Left colon (tissue), 2 donors: ENCODE results near the gene IL12B. TPM values are rescaled to one million over a fixed set of nuclear protein-coding genes. Genes with fewer than 3 reads are reported as not detected.

Experiments used
- ATAC-seq: fragments of 200-7000 bp; cut with Tn5 transposase; one replicate; pipeline ENCODE4 v1.9.1; 2020; ENCODE audit warnings: mild to moderate bottlenecking, moderate library complexity
- DNase-seq, 2 donors: peaks; one replicate each; pipeline ENCODE4 v3.0.0-alpha.2; 2020
- intact Hi-C, 2 donors: fragments of 100-400 bp; cut with DNase I in 1 of 2; cut with micrococcal nuclease in 1 of 2; formaldehyde crosslinking; loops; one replicate each; pipeline versions ENCODE4 v1.11.2 to v1.14.0; 2022; cut with DNase I, micrococcal nuclease
- total RNA-seq, 2 donors: library from RNA; stranded (reverse); fragmentation: NEBNext Ultra II Directional; extraction: Animal tissue kit (Norgen Biotek cat#: 25700); gene quantifications; one replicate each; pipeline ENCODE4 v1.2.1, GENCODE V29; 2021
- donor health status: DM: no; HTN: no; CAD: no.
- donor health status: DM: yes; HTN: yes; CAD: no.

Gene IL12B
- total RNA-seq, 2 donors from 2014 or later = not detected

DNA sequence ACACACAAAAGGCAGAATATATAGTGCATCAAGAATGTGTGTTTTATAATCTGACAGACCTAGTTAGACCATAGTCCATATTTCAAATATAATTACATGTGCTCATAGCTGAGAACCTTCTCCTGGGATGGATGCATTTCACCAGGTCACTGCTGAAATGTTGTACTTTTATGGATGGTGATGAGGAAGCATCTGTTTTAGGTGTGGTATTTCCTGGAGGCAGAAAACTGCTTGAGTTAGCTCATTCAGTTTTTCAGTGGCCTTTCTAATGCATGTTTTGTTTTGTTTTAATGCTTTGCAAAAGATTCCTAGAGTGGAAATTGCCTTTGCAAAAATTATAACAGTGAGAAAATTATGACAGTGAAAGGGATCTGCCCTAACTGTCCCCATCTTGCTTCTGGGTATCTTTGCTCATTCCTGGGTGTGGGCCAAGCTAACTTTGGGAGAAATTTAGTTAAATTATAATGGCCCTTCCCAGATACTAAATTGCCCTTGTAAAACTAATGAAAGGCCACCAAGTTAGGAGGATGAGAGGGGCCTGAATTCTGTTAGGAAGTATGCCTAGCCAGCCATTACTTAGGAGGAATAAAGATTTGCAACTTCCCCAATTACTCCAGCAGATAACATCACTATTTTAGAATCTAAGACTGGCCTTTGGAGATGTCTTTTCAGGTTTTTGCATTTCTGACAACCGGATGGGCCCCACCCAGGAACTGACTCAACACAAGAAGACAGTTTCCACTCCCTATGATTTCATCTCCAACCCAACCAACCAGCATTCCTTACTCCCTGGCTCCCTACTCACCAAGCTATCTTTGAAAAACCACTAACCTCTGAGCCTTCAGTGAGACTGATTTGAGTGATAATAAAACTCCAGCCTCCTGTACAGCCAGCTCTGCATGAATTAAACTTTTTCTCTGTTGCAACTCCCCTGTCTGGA, 7.0 kb upstream of the IL12B start:
- no peak for DNase-seq
- intact Hi-C loops = no loop called here
- peak; percentile 48 for ATAC-seq

- intact Hi-C loops = no loop called here
- DNase-seq (no peak), ATAC-seq (no peak)
Measured at GRCh38 chr5:159336586-159336985, 6.3 kb upstream of the IL12B start.

DNA sequence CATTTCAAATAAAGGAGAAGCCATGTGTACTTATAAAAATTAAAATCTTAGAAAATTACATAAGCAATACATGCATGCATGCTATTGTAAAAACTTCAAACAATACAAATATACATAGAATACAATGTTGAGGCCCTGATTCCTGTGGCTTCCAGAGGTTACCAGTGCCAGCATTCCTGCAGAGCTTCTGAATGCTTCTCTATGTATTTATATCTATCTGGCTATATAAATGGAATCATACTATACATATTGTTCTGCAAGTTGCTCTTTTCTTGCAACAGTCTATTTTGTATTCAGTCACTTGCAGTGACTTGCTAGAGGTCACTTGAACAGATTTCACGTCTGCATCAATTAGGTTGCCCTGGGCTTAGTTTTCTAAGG, 3.2 kb upstream of the IL12B start:
- no peak for ATAC-seq
- intact Hi-C loops = no loop called here
- DNase-seq = no peak

DNA sequence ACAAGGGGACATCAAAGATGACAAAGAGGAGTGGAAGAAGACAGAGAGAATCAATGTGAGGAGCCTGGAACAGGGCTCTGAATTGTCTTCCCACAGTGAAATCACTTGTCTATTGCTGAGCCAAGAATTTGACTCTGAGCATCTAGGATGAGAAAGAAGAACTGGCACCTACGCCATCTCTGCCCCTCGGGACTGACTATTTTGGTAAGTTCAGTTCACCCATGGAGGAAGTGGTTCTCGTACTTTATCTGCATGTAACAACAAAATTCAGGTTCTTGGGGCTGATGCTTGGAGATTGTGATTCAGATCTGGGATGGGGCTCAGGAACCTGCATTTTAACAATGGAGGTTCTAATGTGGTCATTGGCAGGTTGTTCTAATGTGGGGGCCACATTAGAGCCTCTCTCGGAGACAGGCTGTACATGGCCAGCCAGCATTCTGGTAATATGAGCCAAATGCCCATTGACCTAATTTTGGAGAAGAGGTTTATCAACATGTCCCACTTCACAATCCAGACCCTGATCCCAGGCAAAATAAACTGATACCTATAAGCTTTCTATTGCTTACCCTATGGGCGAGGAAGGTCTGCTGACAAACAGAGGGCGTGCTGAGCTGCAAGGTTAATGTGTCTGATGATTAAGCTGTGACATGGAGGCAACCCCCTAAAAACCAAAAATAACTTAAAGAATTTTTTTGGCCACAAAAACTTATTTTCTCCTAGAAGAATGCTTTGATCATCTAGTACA, 2.7 kb upstream of the IL12B start:
- DNase-seq (no peak), ATAC-seq (no peak)
- intact Hi-C loops = no loop called here

- DNase-seq (peak; percentile 39 to 79), ATAC-seq (peak; percentile 93)
- intact Hi-C loops = no loop called here
Measured at GRCh38 chr5:159331093-159331973, 1.0 kb upstream of the IL12B start.

GRCh38 chr5:159324986-159325385, 5.3 kb downstream of the IL12B start:
- ATAC-seq = no peak
- intact Hi-C loops = no loop called here
- no peak for DNase-seq

- intact Hi-C loops = no loop called here
Measured at GRCh38 chr5:159324102-159324755, 6.1 kb downstream of the IL12B start.

GRCh38 chr5:159322180-159322579, 8.1 kb downstream of the IL12B start:
- ATAC-seq = no peak
- no peak for DNase-seq
- intact Hi-C loops = no loop called here

More at GRCh38 chr5:159324102-159324755, 6.1 kb downstream of the IL12B start:
- DNase-seq (no peak), ATAC-seq (no peak)

GRCh38 chr5:159319832-159320231, 10.5 kb downstream of the IL12B start:
- DNase-seq (no peak), ATAC-seq (no peak)
- intact Hi-C loops = no loop called here

DNA sequence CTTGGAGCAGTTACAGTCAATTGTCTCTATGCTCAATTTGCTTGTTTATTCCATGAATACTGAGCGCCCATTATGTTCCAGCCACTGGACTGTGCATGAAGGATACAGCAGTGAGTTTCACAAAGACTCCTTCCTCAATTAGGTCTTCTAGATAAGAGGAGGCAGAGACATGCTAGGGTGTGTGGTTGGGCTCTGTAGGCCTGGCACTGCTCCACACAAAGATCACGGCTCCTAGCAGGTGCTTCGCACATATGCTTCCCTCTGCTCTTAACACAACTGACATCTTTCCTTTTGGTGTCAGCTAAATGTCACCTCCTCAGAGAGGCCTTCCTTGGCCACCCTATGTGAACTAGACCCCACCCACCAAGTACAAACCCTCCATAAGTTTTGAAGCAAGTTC, 10.9 kb downstream of the IL12B start:
- DNase-seq = no peak

DNA sequence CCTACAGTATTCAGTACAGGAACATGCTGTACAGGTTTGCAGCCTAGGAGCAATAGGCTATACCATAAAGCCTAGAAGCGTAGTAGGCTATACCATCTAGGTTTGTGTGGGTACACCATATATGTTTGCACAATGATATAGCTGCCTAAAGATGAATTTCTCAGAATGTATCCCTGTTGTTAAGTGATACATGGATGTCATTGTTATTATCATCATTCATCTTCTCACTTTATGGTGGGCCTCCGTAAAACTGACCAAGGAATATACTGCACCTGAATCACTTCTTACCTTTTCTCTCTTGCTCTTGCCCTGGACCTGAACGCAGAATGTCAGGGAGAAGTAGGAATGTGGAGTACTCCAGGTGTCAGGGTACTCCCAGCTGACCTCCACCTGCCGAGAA, 11.8 kb downstream of the IL12B start:
- ATAC-seq (no peak), DNase-seq (no peak)
- intact Hi-C loops = no loop called here

More for the DNA sequence above, 10.9 kb downstream of the IL12B start:
- intact Hi-C loops = no loop called here
- ATAC-seq = peak; percentile 32

- ATAC-seq (no peak), DNase-seq (no peak)
- intact Hi-C loops = no loop called here
Measured at GRCh38 chr5:159317849-159318248, 12.4 kb downstream of the IL12B start.

- ATAC-seq (peak; percentile 83), DNase-seq (peak; percentile 33 to 48)
- intact Hi-C loops = no loop called here
Measured at GRCh38 chr5:159316519-159317383, 13.5 kb downstream of the IL12B start.

- ATAC-seq (no peak), DNase-seq (no peak)
- intact Hi-C loops = no loop called here
Measured at GRCh38 chr5:159313197-159313596, 17.1 kb downstream of the IL12B start.

GRCh38 chr5:159311063-159311462, 19.2 kb downstream of the IL12B start:
- DNase-seq (no peak), ATAC-seq (no peak)
- intact Hi-C loops = no loop called here

- intact Hi-C loops = no loop called here
- DNase-seq (peak; percentile 48 to 60), ATAC-seq (peak; percentile 97)
Measured at GRCh38 chr5:159310511-159310910, 19.8 kb downstream of the IL12B start.

DNA sequence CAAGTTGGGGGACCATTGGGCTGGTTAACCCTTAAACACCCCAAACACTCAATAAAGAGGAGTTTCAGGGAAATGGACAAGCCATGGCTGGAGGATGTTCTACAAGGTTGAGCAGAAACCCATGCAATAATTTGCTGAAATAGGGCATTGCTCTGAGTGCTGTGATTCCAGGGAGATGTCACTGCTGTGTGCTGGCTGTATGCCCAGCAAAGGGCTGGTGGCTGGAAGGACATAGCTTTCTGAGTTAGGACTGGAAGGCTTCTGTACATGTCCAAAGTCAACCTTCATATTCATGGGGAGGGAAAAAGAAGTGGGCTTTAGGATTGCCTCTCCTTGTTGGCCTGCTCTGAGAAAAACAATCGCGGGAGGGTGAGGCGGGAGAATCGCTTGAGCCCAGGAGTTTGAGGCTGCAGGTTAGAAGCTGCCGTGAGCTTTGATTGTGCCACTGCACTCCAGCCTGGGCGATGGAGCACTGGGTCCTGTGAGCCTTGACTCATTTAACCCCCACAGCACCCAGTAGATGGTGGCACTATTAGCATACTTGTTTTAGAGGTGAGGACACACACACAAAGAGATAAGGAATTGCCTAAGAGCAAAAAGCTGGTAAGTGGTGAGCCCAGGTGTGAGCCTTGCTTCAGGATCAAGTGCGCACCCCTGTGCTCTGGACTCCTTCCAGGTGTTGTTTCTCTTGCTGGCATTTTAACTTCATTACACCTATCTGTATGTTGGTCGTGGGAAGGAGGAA, 20.4 kb downstream of the IL12B start:
- ATAC-seq = no peak
- no peak for DNase-seq
- intact Hi-C loops = no loop called here
